Body of pancreas (tissue), 4 donors: Measurements from ENCODE around the gene DAB2IP. TPM values are rescaled to one million over a fixed set of nuclear protein-coding genes. Genes with fewer than 3 reads are reported as not detected.
A peak's percentile ranks its signal among the peaks of the same experiment; 100 is the strongest.

Experiments
- ATAC-seq: fragments of 150-250 bp; one replicate; pipeline ENCODE4 v1.9.1; 2016
- DNase-seq, 4 donors: peaks; one replicate each; pipeline ENCODE4 v3.0.0-alpha.2; 2019
- H3K27ac ChIP-seq, 4 donors: fragments of 200-600 bp; sonication (generic); 1 replicate in 3 of 4; 2 replicates in 1 of 4; pipeline versions ENCODE4 v1.5.1 to v1.6.1; 2016 to 2019; ENCODE audit warnings: mild to moderate bottlenecking in 1 of 4, mixed read lengths in 1 of 4, moderate library complexity in 1 of 4
- H3K27me3 ChIP-seq, 2 donors: fragments of 200-600 bp; sonication (generic); one replicate each; pipeline ENCODE4 v1.6.0; 2016; ENCODE audit warnings: mild to moderate bottlenecking in 1 of 2
- H3K36me3 ChIP-seq, 2 donors: fragments of 200-600 bp; sonication (generic); replicated peaks in 1 of 2; 2 replicates each; pipeline ENCODE4 v1.5.1; 2016; ENCODE audit warnings: low read depth in 2 of 2; ENCODE audit not compliant: insufficient read depth in 1 of 2
- H3K4me1 ChIP-seq: fragments of 200-600 bp; sonication (generic); one replicate; pipeline ENCODE4 v1.6.0; 2016
- H3K4me3 ChIP-seq, 2 donors: fragments of 200-600 bp; sonication (generic); 1 replicate in 1 of 2; 2 replicates in 1 of 2; pipeline ENCODE4 v1.5.1; 2016 to 2019
- H3K9me3 ChIP-seq, 3 donors: fragments of 200-600 bp; sonication (generic); 1 replicate in 2 of 3; 2 replicates in 1 of 3; pipeline ENCODE4 v1.5.1; 2016
- POLR2A ChIP-seq, 3 donors: fragments of 450-650 bp; IDR thresholded peaks; one replicate each; pipeline ENCODE4 v1.6.1; 2016; ENCODE audit warnings: antibody characterized with exemption in 3 of 3, mild to moderate bottlenecking in 2 of 3
- WGBS, 2 donors: methylation state at CpG; one replicate each; pipeline ENCODE4 v1.1.5; 2017; 5-methylcytosine and 5-hydroxymethylcytosine counted together
- intact Hi-C: fragments of 100-400 bp; cut with DNase I; formaldehyde crosslinking; loops from one replicate; pipeline ENCODE4 v1.15.1; 2023
- total RNA-seq, 2 donors: library from RNA; depleted of rRNA; stranded (reverse); fragments of >200 nt; gene quantifications; one replicate each; pipeline ENCODE4 v1.1.0, GENCODE V29; 2016
- TF ChIP-seq, protein P1 (sequence below), 7 experiments: fragments of 450-650 bp in 4 of 7; fragments of 200-600 bp in 3 of 7; sonication (generic) in 3 of 7; IDR thresholded peaks; one replicate each; pipeline ENCODE4 v1.5.1; 2016 to 2019; ENCODE audit warnings: antibody characterized with exemption in 7 of 7

The DAB2IP gene
- total RNA-seq, 2 donors from 2014 or later = 25.2 to 34.9 TPM

DNA sequence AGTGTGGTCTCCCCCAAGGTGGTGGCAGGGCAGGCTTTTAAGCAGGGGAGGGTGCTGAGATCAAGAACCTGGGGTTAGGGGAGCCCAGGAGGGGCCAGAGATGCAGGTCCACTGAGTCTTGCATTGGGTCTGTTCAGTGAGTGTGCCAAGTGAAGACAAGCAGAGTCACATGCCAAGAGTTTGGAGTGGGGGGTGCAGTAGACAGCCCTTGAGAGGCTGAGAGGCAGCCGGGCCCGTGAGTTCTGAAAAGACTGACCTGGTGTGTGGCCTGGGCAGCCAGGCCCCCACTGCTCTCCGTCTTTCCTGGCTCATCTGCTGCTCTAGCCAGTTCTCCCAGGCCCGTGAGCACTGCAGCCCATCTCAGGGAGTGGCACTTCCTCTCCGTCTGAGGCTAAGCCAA lies 120.0 kb downstream of the DAB2IP start:
- TF ChIP-seq POLR2A (IDR thresholded peaks at IDR 0.05) = no peak
- TF ChIP-seq, protein P1, sequence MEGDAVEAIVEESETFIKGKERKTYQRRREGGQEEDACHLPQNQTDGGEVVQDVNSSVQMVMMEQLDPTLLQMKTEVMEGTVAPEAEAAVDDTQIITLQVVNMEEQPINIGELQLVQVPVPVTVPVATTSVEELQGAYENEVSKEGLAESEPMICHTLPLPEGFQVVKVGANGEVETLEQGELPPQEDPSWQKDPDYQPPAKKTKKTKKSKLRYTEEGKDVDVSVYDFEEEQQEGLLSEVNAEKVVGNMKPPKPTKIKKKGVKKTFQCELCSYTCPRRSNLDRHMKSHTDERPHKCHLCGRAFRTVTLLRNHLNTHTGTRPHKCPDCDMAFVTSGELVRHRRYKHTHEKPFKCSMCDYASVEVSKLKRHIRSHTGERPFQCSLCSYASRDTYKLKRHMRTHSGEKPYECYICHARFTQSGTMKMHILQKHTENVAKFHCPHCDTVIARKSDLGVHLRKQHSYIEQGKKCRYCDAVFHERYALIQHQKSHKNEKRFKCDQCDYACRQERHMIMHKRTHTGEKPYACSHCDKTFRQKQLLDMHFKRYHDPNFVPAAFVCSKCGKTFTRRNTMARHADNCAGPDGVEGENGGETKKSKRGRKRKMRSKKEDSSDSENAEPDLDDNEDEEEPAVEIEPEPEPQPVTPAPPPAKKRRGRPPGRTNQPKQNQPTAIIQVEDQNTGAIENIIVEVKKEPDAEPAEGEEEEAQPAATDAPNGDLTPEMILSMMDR (IDR thresholded peaks at IDR 0.05) = no peak
- Histone ChIP-seq H3K27me3 (no peaks in the 10 kb centered on the region), H3K4me3 (no peak overlapping the region), H3K36me3 (peaks cover 0 to 15% of the 10 kb centered on the region in 2 donors), H3K27ac (no peak overlapping the region), H3K4me1 (peaks cover 2% of the 10 kb centered on the region), H3K9me3 (no peaks in the 10 kb centered on the region)
- intact Hi-C loops = no loop called here
- 95 to 97% methylated on average over 3 to 5 of the region's 5 CpGs for WGBS, 2 donors
- DNase-seq = peak in 1 of 4 donors; percentile 9
- ATAC-seq = no peak

DNA sequence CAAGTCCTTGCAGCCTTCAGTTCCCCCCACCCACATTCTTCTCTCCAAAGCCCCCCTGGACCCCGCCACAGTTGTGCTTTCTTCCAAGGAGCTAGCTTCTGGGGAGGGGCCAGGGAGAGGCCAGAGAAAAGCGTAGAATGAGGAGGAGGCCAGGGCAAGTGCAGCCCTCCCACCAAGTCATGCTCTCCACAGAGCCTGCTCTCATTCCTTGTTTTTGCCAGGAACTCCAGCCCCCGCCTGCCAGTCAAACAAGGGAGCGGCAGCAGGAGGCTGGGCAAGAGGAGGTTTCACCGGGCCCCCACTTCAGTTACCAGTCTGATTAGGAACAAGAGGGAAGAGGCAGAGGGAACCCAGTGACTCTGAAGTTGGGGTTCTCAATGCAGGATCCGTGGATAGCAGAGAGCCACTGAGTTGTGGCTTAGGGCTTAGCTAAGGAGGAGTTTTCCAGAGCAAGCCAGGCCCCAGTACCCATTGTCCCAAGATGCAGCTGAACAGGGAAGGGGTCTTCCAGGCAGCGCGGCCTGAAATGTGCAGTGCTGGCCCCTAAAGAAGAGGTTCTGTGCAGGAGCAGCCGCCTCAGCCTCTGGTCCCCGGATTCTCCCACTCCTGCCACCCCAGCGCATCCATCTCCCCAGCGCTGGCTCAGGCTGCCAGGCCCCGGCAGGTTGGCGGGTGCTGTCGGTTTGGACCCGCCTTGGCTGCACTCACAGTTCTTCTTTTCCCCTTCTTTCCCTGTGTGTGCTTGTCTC lies 120.6 kb downstream of the DAB2IP start:
- Histone ChIP-seq H3K27ac (peak overlapping the region in 1 of 4 donors; percentile 26), H3K4me3 (no peak overlapping the region), H3K36me3 (peaks cover 0 to 16% of the 10 kb centered on the region in 2 donors), H3K27me3 (no peaks in the 10 kb centered on the region), H3K4me1 (no peaks in the 10 kb centered on the region), H3K9me3 (no peaks in the 10 kb centered on the region)
- 91 to 94% methylated on average over 15 to 16 of the region's 16 CpGs for WGBS, 2 donors
- no peak for ATAC-seq
- intact Hi-C loops = no loop called here
- peak in 1 of 4 donors; percentile 8 for DNase-seq
- TF ChIP-seq, protein P1 (IDR thresholded peaks at IDR 0.05) = no peak
- TF ChIP-seq POLR2A (IDR thresholded peaks at IDR 0.05) = no peak

DNA sequence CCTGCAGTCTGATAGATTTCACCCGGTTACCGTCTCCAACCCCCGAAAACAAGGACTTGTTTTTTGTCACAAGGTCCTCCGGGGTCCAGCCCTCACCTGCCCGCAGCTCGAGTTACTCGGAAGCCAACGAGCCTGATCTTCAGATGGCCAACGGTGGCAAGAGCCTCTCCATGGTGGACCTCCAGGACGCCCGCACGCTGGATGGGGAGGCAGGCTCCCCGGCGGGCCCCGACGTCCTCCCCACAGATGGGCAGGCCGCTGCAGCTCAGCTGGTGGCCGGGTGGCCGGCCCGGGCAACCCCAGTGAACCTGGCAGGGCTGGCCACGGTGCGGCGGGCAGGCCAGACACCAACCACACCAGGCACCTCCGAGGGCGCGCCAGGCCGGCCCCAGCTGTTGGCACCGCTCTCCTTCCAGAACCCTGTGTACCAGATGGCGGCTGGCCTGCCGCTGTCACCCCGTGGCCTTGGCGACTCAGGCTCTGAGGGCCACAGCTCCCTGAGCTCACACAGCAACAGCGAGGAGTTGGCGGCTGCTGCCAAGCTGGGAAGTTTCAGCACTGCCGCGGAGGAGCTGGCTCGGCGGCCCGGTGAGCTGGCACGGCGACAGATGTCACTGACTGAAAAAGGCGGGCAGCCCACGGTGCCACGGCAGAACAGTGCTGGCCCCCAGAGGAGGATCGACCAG lies 121.3 kb downstream of the DAB2IP start:
- Histone ChIP-seq H3K27me3 (no peaks in the 10 kb centered on the region), H3K27ac (peak overlapping the region in 2 of 4 donors; percentile 18 to 26), H3K9me3 (no peaks in the 10 kb centered on the region), H3K36me3 (peaks cover 0 to 16% of the 10 kb centered on the region in 2 donors), H3K4me3 (no peak overlapping the region), H3K4me1 (no peaks in the 10 kb centered on the region)
- intact Hi-C loops = no loop called here
- ATAC-seq = peak; percentile 66
- no peak for TF ChIP-seq POLR2A (IDR thresholded peaks at IDR 0.05)
- TF ChIP-seq, protein P1 (IDR thresholded peaks at IDR 0.05) = no peak
- WGBS, 2 donors = 86 to 89% methylated on average over 9 to 45 of the region's 45 CpGs
- peak; percentile 53 to 87 (median 72) for DNase-seq

DNA sequence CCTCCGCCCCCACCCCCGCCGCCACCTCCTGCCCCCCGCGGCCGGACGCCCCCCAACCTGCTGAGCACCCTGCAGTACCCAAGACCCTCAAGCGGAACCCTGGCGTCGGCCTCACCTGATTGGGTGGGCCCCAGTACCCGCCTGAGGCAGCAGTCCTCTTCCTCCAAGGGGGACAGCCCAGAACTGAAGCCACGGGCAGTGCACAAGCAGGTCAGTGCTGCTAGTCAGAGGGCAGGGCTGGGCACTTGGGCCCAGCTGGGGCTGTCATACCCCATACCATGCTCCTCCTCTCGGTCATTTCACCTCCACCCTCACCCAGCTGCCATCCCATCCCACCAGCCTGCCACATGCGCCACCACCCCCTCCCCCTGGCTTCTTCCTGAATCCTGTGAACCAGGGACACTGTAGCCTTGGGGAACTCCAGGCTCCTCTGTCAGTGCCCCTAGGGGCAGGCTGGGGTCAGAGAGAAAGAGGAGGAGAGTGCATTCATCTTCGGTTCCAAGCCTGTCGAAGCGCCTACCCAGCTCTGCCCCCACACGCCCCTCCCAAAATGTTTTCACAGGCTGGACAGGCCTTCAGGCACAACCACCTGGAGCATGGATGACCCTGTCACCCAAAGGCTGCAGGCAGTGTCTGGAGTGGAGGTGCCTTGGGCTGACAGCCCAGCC lies 122.0 kb downstream of the DAB2IP start:
- peak in 2 of 4 donors; percentile 6 to 10 for DNase-seq
- Histone ChIP-seq H3K9me3 (no peaks in the 10 kb centered on the region), H3K27ac (no peak overlapping the region), H3K4me3 (no peak overlapping the region), H3K4me1 (no peaks in the 10 kb centered on the region), H3K27me3 (no peaks in the 10 kb centered on the region), H3K36me3 (peaks cover 0 to 18% of the 10 kb centered on the region in 2 donors)
- intact Hi-C loops = no loop called here
- ATAC-seq = no peak
- TF ChIP-seq, protein P1 (IDR thresholded peaks at IDR 0.05) = no peak
- no peak for TF ChIP-seq POLR2A (IDR thresholded peaks at IDR 0.05)
- WGBS, 2 donors = 93 to 96% methylated on average over 6 to 15 of the region's 18 CpGs
